Stimulated activated CD8-positive, alpha-beta memory T cell treated with anti-CD3 and anti-CD28 coated beads, Interleukin-15, amount 100 ng/mL, for 4 hours (primary cell): Measurements from ENCODE around the gene IGF1.

Experiments
- DNase-seq, 2 donors: peaks; one replicate each; pipeline ENCODE4 v3.0.0-alpha.2; 2020; ENCODE audit warnings: low read depth in 2 of 2

The IGF1 gene

DNA sequence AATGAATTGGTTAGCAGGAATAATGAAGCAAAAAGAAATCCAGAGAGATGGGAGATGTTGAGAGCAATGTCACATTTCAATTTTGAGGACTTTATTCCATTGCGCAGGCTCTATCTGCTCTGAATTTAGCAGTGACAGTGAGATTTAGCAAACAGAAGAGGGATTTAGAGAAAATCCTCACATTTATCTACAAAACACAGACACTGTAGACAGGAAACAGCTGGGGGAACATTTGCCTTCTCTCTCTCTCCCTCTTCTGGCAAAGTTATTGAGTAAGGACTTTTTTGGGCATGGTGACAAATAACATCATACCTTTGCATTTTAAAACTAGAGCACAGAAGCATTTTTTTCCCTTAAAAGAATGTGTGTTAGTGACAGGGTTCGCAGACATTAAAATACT lies at the start of gene IGF1:
IGF1 (minus strand) TSS at position 158 of the 400 bp plus-strand sequence. CDS start 182 bp downstream, outside the sequence.
- no peak for DNase-seq

DNA sequence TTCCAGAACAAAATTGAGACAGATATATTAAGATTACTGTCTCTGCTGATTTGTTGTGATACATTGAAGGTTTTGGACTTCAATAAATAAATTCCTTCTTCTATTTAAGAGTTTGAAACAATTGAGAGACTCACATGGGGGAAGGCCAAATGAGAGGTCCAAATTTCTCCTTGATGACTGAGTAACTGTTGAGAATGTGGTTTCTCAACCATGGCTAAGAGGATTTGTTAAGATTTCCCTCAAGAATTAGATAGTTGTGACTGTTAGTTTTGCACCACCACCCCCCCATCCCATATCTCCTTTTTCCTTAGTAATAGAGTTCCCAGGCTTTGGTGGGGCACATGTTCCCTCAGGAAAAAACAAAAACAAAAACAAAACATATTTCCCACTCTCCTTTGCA lies 47.7 kb upstream of the IGF1 start:
- DNase-seq, result no peak

DNA sequence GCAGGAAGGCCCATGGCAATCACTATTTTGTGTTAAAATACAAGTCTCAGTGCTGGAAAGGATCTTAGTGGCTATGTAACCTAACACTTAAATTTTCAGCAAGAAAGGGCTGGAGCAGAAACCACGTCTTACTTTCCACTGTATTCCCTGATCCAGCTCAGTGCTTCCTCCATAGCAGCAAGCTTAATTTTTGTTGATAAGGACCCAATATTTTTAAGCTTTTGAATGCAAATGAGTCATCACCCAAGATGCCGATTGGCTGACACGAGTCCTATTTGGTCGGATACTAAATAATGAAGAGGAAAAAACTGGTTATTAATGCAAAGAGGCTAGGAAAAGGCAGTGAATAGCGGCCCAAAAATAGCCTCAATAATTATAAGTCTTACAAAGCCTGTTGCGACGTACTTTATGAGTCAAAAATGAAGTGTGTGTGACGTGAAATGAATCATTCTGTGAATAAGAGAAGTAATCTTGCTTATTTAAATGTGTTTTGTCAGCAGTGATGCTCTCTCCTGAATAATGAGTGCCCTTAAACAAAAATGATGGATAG lies 46.9 kb upstream of the IGF1 start:
- no peak for DNase-seq

DNA sequence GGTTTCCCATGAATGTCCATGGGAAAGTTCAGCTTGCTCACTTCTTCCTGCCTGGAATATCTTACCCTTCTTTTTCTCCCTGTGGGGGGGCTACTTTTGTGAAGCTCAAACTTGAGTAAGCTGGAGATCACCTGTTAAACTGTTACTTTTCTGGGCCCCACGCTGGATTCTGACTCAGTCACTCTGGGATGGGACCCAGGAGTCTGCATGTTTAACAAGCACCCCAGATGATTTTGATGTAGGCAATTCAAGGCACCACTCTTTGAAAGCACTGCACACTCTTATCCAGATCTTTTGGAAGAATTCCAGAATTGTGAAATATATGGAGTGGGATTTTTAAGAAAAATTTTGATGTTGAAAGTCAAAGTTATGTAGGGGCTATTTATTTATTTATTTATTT lies 46.3 kb upstream of the IGF1 start:
- DNase-seq, result no peak

DNA sequence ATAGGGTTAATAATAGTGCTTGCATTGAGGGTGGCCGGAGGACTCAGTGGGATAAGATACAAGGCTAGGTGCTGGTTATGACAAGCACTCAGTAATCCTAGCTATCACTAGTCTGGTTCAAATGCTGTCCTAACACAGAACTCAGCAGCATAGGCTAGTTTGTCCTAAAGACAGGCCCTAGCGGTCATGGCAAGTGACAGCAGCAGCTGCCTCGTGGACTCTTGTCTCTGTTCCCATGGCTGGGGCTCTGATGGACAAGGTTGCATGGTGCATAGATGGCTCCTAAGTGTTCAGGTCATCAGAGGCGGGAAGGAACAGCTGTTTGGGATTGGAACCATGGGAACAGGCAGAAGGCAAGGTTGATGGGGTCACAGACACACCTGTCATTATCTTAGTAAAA lies 42.4 kb upstream of the IGF1 start:
- DNase-seq, result no peak

DNA sequence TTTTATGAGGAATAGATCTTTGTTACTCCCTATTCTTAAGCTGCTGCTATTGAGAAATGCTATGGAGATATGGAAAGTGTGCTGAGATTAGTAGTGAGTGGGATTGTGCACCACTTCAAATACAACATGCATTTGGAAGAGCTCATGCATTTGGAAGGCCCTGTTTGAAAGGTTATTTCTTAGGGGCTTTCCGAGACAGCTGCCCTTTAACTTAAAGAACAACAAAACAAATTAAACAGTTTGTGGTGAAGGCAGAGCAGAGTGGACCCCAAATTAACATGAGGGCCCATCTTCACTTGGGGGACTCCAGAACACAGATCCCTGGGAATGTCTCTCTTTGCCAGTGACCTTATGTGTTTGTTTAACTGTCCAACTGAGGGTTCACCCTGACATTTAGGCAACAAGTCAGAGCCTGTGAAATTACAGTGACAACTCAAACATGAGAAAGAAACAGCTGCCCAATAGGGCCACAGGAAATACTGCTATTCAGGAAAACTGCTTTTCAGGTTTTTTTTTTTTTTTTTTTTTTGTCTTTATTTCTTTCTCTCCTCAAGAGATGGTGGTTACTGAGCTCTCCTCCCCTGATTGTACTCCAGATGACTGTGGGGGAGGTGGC lies 41.4 kb upstream of the IGF1 start:
- no peak for DNase-seq

DNA sequence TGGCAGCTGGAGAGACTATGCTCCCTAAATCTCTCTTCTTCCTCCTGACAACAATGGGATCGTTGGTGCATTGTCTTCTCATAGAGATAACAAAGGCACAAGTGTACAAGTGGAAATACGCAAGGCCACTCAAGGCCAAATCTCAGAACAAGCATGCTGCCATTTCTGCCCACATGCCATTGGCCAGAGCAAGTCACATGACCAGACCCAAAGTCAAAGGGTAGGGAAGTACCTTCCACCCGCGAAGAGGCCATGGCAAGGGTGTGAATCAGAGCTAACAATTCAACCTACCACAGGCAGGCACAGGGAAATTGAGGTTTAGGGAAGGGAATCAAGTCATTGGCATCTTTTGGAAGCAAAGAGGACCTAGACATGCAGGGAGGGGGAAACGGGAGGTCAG lies 38.5 kb upstream of the IGF1 start:
- no peak for DNase-seq

DNA sequence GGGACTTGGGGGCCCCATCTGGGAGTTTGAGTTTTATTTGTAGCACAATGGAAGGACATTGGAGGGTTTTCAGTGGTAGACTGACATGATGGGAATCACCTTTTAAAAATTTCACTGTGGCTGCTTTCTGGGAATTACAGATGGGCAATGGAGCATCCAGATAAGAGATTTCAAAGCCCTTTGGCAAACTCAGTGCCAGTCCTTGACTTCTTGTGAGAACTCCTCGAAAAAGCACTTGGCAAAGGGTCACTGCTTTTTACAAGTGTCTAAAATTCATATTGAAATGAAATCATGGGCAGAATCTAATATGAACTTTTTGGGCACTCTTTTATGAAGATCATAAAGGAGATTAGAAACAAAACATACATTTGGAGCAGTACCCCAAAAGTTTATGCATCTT lies 34.3 kb upstream of the IGF1 start:
- no peak for DNase-seq

DNA sequence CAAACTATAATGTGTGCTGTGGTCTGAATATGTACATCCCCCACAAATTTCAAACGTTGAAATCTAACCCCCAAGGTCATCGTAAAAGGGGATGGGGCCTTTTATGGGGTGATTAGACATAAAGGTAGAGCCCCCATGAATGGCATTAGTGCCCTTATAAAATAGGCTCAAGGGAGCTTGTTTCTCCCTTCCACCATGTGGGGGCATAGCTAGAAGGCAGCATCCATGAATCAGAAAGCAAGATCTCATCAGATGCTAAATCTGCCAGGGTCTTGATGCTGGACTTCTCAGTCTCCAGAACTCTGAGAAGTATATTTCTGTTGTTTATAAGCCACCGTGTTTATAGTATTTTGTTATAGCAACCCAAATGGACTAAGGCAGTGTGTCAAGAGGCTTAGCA lies 33.4 kb upstream of the IGF1 start:
- DNase-seq, result no peak

DNA sequence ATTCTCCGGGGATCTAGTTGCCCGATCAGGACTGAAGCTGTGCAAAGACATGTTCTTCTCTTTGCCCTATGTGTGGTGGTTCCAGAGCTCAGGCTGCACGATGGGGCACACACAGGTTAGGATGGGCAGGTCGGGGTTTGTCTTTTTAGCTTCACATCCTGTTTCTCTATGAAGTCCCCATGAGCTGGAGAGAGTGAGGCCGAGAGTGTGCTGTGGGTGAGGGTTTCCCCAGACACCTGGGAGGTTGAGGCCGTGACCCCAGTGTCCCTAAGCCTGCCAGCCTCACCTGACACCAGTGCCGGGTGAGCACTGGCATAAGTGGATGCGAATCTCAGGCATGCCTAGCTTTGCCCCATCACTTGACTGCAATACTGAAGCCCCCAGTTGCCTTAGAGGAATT lies 32.9 kb upstream of the IGF1 start:
- no peak for DNase-seq

DNA sequence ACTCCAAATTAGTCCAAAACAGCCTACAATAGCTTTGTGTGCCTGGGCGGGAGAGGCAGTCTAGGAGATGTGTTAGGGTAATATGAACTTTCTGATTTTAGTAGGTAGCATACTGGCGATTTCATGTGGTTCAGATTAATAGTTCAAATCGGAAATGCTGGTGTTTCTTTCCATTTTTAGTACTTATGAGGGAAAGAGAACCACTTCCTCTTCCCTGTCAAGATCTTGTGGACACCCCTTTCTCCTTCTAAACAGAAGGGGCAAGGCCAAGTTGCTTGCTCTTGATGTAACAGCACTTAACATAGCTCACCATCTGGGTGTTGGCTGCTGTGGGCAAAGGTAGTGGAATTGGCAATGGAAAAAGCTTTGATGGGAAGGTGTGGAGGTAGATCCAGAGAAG lies 32.2 kb upstream of the IGF1 start:
- DNase-seq, result no peak

DNA sequence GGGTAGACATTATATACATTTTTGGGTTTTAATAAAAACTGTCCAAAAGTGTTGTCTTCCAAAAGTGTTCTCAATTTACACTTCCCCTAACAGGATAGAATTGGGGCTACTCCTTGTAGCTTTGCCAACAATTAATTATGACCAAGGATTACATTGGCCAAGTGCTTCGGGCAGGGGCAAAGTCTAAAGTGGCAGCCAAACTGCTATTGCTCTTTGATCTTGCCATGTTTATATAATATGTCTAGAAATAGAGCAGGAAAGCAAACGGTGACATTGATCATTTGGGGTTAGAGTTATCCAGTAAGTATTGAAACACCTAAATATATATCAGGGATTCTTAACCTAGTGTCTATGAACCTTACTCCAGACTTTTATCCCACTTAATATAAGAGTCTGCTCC lies 31.2 kb upstream of the IGF1 start:
- no peak for DNase-seq

DNA sequence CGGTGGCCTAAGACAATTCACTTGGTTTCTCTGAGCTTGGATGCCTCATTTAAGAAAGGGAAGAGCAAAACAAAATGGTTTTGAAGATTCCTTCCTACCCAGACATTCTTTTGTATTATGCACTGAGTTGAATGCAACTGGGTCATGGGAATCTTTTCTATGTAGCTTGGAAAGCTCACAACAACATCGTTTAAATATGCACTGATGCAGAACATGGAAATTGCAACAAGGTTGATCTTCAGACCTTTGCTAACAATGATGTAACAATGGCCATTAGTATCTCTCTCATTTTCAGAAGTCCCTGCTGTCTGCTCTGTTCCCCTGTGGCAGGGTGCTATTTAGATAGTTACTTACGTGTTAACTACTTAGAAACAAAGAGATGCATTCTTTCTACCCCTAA lies 30.1 kb upstream of the IGF1 start:
- no peak for DNase-seq

DNA sequence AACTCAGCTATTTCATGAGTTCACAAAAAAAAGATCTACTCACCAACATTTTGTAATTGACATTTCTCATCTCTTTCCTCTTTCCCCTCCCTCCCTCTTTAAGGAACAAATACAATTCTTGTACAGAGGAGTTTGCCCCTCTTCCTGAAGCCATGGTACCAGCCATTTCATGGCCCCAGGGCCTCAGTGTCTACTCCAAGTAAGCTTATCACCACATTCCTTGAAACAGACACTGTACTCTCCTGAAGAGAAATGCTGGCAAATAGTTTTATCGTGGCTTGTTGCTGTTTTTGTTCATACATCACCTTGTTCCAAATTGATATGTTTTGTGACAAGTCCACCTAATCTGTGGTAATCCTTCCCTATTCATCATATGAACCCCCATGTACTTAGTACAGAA lies 29.7 kb upstream of the IGF1 start:
- no peak for DNase-seq

DNA sequence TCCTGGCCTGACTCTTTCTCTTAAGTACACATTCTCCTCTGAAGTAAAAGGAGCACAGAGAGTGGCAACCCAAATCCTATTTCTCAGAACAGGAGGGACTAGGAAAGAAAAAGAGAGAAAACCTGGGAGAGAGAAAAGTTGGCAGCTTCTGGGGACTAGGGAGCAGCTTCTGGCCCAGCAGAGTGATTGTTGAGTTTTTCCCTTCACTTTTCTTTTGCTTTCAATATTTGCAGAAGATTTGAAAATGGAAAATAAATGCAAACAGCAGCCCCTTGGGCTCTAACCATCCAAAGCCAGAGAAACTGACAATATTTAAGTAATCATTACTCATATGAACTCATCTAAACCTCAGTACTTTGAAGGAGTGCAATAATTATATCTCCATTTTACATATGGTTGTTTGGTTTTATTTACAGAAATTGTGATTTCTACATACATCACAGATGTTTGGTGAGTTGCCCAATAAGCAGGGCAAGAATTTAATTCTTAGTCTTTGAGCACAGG lies 28.8 kb upstream of the IGF1 start:
- DNase-seq, result no peak

DNA sequence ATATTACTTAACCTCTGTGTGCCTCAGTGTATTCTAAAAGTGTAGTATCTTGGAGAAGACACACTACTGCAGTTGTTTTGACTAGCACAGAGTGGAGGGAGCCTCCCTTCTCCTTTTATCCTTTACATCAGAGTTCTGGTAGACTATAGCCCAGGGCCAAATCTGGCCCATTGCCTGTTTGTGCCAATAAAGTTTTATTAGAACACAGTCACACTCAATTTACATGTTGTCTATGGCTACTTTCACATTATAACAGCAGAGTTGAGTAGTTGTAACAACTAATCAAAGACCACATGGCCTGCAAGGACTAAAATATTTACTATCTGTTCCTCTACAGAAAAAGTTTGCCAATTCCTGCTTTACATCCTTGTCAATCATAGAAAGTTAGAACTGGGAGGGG lies 27.7 kb upstream of the IGF1 start:
- DNase-seq, result no peak

DNA sequence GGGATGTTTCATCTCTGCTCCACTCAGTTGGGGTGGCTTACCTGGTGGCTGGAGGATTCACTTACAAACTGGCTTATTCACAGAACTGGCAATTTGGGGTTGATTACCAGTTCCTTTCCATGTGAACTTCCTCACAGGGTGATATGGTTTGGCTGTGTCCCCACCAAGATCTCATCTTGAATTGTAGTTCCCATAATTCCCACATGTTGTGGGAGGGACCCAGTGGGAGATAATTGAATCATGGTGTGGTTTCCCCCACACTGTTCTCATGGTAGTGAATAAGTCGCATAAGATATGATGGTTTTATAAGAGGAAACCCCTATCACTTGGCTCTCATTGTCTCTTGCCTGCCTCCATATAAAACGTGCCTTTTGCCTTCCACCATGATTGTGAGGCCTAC lies 26.9 kb upstream of the IGF1 start:
- no peak for DNase-seq

DNA sequence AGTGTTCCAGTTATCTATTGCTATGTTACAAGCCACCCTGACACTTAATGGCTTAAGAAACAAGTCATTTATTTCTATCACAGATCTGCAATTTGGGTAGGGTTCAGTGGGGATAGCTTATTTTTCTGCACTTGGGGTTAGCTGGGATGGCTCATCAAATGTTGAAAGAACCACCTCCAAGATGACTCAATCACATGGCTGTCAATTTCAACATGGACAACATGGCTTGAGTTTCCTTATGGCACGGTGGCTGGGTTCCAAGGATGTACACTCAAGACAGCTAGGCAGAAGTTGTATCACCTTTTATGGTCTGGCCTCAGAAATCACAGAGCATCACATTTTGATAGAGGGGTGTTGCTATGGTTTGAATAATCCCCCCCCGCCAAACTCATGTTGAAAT lies 24.5 kb upstream of the IGF1 start:
- DNase-seq, result no peak

DNA sequence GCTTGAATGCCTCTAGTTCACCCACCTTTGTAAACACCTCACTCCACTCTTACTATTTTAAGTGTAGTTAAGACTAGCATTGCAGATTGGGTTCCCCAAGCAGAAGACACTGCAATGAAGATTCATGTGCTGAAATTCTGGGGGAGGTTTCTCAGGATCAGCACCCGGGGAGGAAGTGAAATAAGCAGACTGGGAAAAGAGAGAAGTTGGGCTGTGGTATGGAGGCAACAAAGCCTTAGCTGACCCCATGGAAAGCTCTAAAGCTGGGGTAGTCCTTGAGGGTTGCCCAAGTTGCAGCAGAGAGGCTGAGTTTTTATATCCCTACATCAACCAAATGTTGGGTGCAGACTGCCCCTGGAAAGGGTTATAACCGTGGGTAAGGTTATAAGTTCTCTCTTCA lies 23.9 kb upstream of the IGF1 start:
- no peak for DNase-seq

DNA sequence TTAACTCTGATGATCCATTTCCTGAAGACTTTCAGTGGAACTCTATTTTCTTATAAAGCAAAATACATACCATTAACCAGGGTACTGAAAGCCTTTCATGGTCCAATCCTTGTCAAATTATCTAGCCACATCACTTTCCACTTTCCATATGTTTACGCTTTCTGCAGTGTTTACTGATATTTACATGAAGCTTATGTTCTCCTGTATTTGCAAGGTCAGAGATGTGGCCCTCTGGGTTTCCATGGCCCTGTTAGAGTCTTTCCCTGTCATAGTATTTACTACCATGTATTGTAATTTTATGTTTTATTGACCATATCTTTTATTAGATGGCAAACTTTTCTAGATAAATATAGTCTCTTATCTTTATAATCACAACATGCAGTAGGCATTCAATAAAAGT lies 23.5 kb upstream of the IGF1 start:
- DNase-seq, result no peak

DNA sequence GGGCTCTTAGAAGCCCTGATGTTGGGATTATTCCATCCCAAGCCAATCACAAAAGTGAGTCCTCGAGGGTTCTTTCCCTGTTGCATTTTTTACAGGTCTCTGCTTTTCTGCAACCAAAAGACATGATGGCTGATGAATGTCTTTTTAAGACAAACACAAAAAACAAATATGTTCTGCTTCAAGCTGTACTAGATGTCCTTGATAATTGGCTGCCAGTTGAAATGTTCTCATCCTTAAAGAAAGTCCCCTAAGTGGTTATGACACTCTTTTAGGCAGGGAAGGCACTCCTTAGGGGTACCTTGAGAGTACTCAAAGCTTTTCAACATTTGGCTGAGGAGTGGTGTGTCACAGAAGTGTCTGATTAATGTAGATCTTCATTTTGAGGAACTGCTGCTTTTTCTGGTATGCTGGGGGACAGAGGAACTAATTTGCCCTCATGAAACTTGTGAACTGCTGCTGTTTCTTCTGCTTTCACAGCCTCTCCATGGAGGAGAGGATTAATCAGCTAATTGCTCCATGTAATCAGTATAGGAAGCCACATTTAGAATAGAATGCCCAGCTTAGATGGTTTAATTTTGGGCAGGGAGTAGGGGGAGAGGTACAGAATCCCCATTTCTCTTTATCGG lies 22.8 kb upstream of the IGF1 start:
- no peak for DNase-seq

DNA sequence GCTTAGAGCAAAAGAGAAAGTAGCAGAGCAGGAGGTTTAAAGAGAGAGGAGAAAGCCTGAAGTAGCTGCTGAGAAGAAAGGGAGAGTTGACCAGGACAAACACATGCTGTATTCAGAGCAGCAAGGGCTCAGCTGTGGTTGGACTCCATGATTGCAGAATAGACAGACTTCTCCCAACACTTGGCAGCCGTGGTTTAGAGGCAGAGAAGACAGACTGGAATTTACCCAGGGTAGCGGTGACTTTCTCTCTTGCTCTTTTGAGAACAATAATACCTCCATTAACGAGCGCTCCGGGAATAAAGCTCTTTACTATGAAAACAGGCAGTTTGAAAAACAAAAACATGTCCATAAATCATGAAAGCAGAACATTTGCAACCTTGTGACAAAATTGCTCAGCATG lies 21.4 kb upstream of the IGF1 start:
- no peak for DNase-seq

DNA sequence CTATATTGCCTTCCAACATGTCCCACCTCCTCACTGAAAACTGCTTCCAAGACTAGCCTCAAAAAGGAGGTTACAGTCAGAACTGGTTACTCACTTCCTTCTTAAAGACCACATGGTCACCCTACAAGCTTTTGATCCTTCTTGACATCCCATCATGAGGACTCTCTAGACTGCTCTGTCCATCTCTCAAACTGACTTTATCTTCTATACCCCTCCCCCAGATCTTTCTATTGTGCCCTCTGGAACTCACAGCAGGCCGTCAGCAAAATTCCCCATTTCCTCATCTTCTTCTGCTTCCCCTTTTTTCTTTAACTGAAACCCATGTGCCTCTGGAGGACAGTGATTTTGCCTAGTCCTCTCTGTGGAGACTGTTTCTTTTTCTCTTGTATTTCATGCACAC lies 18.1 kb upstream of the IGF1 start:
- DNase-seq, result no peak

DNA sequence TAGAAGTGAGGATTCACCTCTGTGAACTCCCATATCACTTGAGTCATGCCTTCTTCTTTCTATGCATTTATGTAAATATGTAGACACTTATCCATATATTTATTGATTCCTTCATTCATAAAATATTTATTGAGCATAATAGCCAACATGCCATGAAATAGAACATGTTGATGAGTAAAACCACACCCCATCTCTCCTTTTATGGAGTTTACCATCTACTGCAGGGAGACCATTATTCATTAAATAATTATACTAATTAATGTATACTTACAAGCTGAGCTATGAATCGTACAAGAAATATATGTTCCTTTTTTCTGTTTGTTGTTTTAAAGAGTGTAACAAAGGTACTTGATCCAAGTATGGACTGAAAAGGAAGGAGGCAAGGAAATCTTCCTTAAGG lies 17.4 kb upstream of the IGF1 start:
- DNase-seq, result no peak
